WI38 (cell line): ENCODE data around the gene PREPL.

Source experiments
- H3K4me3 ChIP-seq: 2 replicates; pipeline ENCODE4 v1.5.1; 2011; ENCODE audit warnings: low read depth, mild to moderate bottlenecking, control low read depth, low read length
- TF ChIP-seq, protein P1 (sequence below): IDR thresholded peaks from 2 replicates; pipeline ENCODE4 v1.5.1; 2012; ENCODE audit warnings: low read depth, mild to moderate bottlenecking, control low read depth, low read length

Gene PREPL

DNA sequence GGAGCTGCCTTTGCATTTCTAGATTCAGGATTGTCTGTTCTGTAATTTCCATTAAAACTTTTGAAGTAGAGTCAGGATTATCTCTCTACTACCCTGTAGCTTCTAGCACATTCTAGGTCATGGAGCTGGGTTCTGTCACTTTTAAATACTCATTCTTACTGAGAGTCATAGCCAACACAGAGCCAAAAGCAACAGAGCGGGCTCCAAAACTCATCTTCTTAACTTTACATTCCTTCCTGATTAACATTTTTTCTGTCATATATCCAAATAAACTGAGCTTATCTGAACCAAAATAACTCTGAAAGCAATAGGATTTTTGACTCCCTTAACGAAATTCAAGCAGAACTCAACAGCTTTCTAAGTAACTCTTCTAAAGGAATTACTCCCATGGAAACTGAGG lies 12.9 kb downstream of the PREPL start:
- TF ChIP-seq, protein P1, sequence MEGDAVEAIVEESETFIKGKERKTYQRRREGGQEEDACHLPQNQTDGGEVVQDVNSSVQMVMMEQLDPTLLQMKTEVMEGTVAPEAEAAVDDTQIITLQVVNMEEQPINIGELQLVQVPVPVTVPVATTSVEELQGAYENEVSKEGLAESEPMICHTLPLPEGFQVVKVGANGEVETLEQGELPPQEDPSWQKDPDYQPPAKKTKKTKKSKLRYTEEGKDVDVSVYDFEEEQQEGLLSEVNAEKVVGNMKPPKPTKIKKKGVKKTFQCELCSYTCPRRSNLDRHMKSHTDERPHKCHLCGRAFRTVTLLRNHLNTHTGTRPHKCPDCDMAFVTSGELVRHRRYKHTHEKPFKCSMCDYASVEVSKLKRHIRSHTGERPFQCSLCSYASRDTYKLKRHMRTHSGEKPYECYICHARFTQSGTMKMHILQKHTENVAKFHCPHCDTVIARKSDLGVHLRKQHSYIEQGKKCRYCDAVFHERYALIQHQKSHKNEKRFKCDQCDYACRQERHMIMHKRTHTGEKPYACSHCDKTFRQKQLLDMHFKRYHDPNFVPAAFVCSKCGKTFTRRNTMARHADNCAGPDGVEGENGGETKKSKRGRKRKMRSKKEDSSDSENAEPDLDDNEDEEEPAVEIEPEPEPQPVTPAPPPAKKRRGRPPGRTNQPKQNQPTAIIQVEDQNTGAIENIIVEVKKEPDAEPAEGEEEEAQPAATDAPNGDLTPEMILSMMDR, result no peak
- no peak overlapping the region for H3K4me3 ChIP-seq

DNA sequence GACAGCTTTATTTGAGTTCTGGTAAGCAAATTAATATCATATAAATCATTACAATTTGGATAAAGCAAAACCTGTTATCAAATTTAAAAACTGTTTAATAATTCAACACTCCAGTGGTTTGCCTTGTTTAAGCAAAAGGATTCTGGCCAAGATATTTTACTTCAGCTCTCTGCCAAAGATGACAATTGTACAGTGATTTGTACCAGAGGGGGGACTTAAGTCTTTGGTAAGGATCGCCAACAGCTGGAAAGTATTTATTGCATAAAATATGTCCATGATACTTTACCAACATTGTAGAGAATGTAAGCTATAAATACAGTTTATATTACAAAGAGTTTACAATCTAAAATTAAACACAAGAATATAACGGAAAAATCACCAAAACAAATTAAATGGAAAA lies 13.8 kb downstream of the PREPL start:
- no peak overlapping the region for H3K4me3 ChIP-seq
- TF ChIP-seq, protein P1, result no peak

GRCh38 chr2:44342854-44343253 lies 18.4 kb downstream of the PREPL start:
- no peak overlapping the region for H3K4me3 ChIP-seq
- TF ChIP-seq, protein P1, result no peak

DNA sequence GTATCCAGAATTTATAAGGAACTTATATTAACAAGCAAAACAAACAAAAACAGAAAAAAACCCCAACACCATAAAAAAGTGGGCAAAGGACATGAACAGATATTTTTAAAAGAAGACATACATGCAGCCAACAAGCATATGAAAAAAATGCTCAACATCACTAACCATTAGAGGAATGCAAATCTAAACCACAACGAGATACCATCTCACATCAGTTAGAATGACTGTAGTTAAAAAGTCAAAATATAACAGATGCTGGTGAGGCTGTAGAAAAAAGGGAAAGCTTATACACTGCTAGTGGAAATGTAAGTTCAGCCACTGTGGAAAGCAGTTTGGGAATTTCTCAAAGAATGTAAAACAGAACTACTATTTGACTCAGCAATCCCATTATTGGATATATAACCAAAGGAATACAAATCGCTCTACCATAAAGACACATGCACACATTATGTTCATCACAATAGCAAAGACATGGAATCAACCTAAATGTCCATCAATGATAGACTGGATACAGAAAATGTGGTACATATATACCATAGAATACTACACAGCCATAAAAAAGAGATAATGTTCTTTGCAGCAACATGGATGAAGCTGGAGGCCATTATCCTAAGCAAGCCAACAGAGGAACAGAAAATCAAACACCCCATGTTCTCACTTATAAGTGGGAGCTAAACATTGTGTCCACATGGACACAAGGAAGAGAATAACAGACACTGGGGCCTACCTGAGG lies 25.3 kb downstream of the PREPL start:
- no peak overlapping the region for H3K4me3 ChIP-seq
- TF ChIP-seq, protein P1, result no peak

- TF ChIP-seq, protein P1, result no peak
- H3K4me3 ChIP-seq, result no peak overlapping the region
These were observed 27.3 kb downstream of the PREPL start for GRCh38 chr2:44333994-44334393.

DNA sequence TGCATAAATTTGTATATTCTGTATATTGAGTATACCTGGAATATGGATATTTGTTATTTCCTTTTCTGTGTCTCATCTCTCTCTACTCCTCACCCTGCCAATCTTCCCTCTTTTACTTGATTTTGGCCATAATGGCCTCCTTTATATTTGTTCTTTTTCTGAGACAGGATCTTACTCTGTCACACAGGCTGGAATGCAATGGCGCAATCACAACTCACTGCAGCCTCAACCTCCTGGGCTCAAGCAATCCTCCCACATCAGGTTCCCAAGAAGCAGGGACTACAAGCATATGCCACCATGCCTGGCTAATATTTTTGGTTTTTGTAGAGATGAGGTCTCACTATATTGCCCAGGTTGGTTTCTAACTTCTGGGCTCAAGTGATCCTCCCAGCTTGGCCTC lies 30.5 kb downstream of the PREPL start:
- H3K4me3 ChIP-seq, result no peak overlapping the region
- TF ChIP-seq, protein P1, result no peak

GRCh38 chr2:44329343-44329742 lies 32.0 kb downstream of the PREPL start:
- TF ChIP-seq, protein P1, result no peak
- H3K4me3 ChIP-seq, result no peak overlapping the region
